PC-9 (cell line): Measurements from ENCODE around the gene CELSR3. TPM values are rescaled to one million over a fixed set of nuclear protein-coding genes. Genes with fewer than 3 reads are reported as not detected.
A peak's percentile ranks its signal among the peaks of the same experiment; 100 is the strongest.

Experiments used
- BruUV-seq: library from RNA; stranded (reverse); fragments of 400-500 nt; replicated peaks from 2 replicates; lab custom pipeline; 2021; lab: Mats Ljungman, UMichigan
- CTCF ChIA-PET: fragments of 300-600 bp; sonication (Branson Sonifier 250); formaldehyde crosslinking; loops from one replicate; lab custom pipeline; 2022; ENCODE audit warnings: antibody characterized with exemption; lab: Charles Lee
- POLR2A ChIA-PET: fragments of 300-600 bp; sonication (Branson Sonifier 250); formaldehyde crosslinking; loops from one replicate; lab custom pipeline; 2022; ENCODE audit warnings: antibody characterized with exemption; ENCODE audit not compliant: unreplicated experiment; lab: Charles Lee
- DNase-seq, 2 experiments: peaks; one replicate each; pipeline versions ENCODE4 v3.0.0 to v3.0.0-alpha.2; 2015 to 2022; ENCODE audit warnings: mixed read lengths in 1 of 2
- H2AFZ ChIP-seq: fragments of 200-600 bp; sonication (generic); 2 replicates; pipeline ENCODE4 v1.8.1; 2017; ENCODE audit warnings: antibody characterized with exemption
- H3F3A ChIP-seq: fragments of 200-600 bp; sonication (generic); 2 replicates; pipeline ENCODE4 v1.8.1; 2017; ENCODE audit warnings: antibody characterized with exemption, mild to moderate bottlenecking, low read depth; ENCODE audit not compliant: insufficient read depth
- H3K27ac ChIP-seq: fragments of 200-600 bp; sonication (generic); 2 replicates; pipeline ENCODE4 v1.6.1; 2016; ENCODE audit warnings: mixed run types
- H3K27me3 ChIP-seq: fragments of 200-600 bp; sonication (generic); 2 replicates; pipeline ENCODE4 v1.6.1; 2016; ENCODE audit warnings: low read depth, mixed run types; ENCODE audit not compliant: insufficient read depth
- H3K36me3 ChIP-seq: fragments of 200-600 bp; sonication (generic); 2 replicates; pipeline ENCODE4 v1.6.1; 2016; ENCODE audit warnings: low read depth, mixed run types
- H3K4me1 ChIP-seq: fragments of 200-600 bp; sonication (generic); replicated peaks from 2 replicates; pipeline ENCODE4 v1.6.1; 2016; ENCODE audit warnings: mixed run types; ENCODE audit not compliant: insufficient read depth
- H3K4me2 ChIP-seq: fragments of 200-600 bp; sonication (generic); 2 replicates; pipeline ENCODE4 v1.6.1; 2017; ENCODE audit warnings: mixed run types
- H3K4me3 ChIP-seq: fragments of 200-600 bp; sonication (generic); 2 replicates; pipeline ENCODE4 v1.6.1; 2016; ENCODE audit warnings: mixed run types
- H3K79me2 ChIP-seq: fragments of 200-600 bp; sonication (generic); 2 replicates; pipeline ENCODE4 v1.6.1; 2017; ENCODE audit warnings: low read depth, mixed run types
- H3K9me2 ChIP-seq: fragments of 200-600 bp; sonication (generic); 2 replicates; pipeline ENCODE4 v1.8.1; 2017; ENCODE audit warnings: mild to moderate bottlenecking; ENCODE audit not compliant: insufficient read depth
- H3K9me3 ChIP-seq: fragments of 200-600 bp; sonication (generic); 2 replicates; pipeline ENCODE4 v1.8.1; 2016; ENCODE audit warnings: low read depth; ENCODE audit not compliant: insufficient read depth
- H4K20me1 ChIP-seq: fragments of 200-600 bp; sonication (generic); 2 replicates; pipeline ENCODE4 v1.8.1; 2017; ENCODE audit not compliant: insufficient read depth
- EZH2 ChIP-seq: fragments of 200-600 bp; sonication (generic); IDR thresholded peaks from 2 replicates; pipeline ENCODE4 v1.8.0; 2017; ENCODE audit warnings: antibody characterized with exemption, low read depth
- intact Hi-C: fragments of 100-400 bp; cut with micrococcal nuclease; formaldehyde crosslinking; loops from one replicate; pipeline ENCODE4 v1.10.0; 2022; ENCODE audit not compliant: unreplicated experiment
- total RNA-seq: library from RNA; stranded (reverse); gene quantifications from 2 replicates; pipeline ENCODE4 v1.2.3, GENCODE V29; 2021
- TF ChIP-seq, protein P1 (sequence below): fragments of 200-600 bp; sonication (generic); conservative IDR thresholded peaks from 2 replicates; pipeline ENCODE4 v1.6.1; 2017; ENCODE audit warnings: mixed run types, antibody characterized with exemption, mild to moderate bottlenecking, moderate library complexity

CELSR3 gene
- total RNA-seq, 1 experiment from 2014 or later = 9.9 TPM

DNA sequence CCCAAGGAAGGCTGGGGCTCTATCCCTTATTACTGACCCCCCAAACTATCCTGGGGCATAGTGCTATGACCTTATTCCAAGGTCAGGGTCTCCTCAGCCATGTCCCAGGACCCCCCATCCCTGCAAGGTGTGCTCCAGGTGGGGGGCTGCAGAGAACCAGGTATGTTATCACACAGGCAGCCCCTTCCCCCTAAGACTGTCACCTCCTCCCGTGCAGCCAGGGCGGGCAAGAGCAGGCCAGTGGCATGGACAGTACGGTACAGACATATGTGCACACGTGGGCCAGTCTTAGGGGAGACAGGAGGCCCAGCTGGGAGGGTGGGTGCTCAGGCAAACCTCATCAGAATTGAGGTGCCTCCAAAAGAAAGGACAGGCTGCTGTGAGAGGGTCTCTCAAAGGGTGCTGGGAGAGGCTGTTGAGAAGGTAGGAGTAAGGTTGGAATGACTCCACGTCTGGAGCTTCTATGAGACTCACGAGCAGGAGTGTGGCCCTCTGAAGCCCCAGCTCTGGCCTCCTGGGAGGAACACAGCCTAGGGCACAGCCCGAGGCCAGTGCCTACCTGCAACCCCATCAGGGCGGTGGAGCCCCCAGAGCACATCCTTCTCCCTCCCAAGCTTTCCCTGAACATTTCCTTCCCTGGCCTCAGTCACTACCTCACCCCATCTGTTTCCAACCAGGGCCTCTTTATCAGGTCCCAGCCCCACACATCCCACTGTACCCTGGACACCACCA lies 65.8 kb downstream of the CELSR3 start:
- peaks cover 53% of the 10 kb centered on the region for H3K4me1 ChIP-seq
- no peaks in the 10 kb centered on the region for H3K9me3 ChIP-seq
- H3K27me3 ChIP-seq = no peaks in the 10 kb centered on the region
- BruUV-seq = no TSS peak
- no peak for TF ChIP-seq EZH2
- TF ChIP-seq, protein P1, sequence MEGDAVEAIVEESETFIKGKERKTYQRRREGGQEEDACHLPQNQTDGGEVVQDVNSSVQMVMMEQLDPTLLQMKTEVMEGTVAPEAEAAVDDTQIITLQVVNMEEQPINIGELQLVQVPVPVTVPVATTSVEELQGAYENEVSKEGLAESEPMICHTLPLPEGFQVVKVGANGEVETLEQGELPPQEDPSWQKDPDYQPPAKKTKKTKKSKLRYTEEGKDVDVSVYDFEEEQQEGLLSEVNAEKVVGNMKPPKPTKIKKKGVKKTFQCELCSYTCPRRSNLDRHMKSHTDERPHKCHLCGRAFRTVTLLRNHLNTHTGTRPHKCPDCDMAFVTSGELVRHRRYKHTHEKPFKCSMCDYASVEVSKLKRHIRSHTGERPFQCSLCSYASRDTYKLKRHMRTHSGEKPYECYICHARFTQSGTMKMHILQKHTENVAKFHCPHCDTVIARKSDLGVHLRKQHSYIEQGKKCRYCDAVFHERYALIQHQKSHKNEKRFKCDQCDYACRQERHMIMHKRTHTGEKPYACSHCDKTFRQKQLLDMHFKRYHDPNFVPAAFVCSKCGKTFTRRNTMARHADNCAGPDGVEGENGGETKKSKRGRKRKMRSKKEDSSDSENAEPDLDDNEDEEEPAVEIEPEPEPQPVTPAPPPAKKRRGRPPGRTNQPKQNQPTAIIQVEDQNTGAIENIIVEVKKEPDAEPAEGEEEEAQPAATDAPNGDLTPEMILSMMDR = no peak
- H4K20me1 ChIP-seq = no peaks in the 10 kb centered on the region
- intact Hi-C loops = loop anchor here (5.0 kb wide), 2 partner anchors 65 to 130 kb away; partner anchors contain the start of gene CELSR3
- H3K4me3 ChIP-seq = no peak overlapping the region
- CTCF ChIA-PET = no interaction called here
- no peak overlapping the region for H2AFZ ChIP-seq
- POLR2A ChIA-PET = no interaction called here
- H3K27ac ChIP-seq = peak overlapping the region; percentile 14
- H3K79me2 ChIP-seq = peaks cover 16% of the 10 kb centered on the region
- H3K9me2 ChIP-seq = no peaks in the 10 kb centered on the region
- DNase-seq = no peak
- no peak overlapping the region for H3K4me2 ChIP-seq
- peaks cover 36% of the 10 kb centered on the region for H3F3A ChIP-seq
- no peaks in the 10 kb centered on the region for H3K36me3 ChIP-seq

DNA sequence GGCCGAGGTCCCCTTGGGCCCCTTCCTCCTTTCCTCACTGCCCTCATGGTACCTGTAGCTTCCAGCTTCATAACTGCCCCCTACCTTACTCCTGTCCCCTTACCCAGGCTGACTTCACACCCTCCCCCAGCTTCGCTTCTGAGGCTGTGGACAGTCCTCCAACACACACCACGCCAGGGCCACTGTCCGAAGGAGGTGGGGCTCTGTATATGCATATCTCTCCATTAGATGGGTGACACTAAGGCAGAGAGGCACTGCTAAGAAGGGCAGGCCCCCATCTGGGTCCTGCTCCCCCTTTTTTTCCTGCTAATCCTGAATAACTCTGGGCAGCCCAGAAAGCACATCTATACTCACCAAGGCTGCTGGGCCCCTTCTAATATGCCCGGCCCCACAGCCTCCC lies 66.5 kb downstream of the CELSR3 start:
- TSS peak; percentile 50 for BruUV-seq
- H3K4me2 ChIP-seq = peak overlapping the region; percentile 92
- peaks cover 53% of the 10 kb centered on the region for H3K4me1 ChIP-seq
- H2AFZ ChIP-seq = no peak overlapping the region
- no peak for DNase-seq
- H4K20me1 ChIP-seq = no peaks in the 10 kb centered on the region
- no peak overlapping the region for H3K4me3 ChIP-seq
- no peaks in the 10 kb centered on the region for H3K9me3 ChIP-seq
- no peaks in the 10 kb centered on the region for H3K27me3 ChIP-seq
- TF ChIP-seq, protein P1 = no peak
- TF ChIP-seq EZH2 = no peak
- ChIA-PET CTCF (no interaction called here), POLR2A (no interaction called here)
- H3K36me3 ChIP-seq = no peaks in the 10 kb centered on the region
- peaks cover 16% of the 10 kb centered on the region for H3K79me2 ChIP-seq
- H3K9me2 ChIP-seq = no peaks in the 10 kb centered on the region
- H3F3A ChIP-seq = peaks cover 36% of the 10 kb centered on the region
- intact Hi-C loops = loop anchor here (5.0 kb wide), 2 partner anchors 66 to 129 kb away; partner anchors contain the start of gene CELSR3
- H3K27ac ChIP-seq = peak overlapping the region; percentile 14

DNA sequence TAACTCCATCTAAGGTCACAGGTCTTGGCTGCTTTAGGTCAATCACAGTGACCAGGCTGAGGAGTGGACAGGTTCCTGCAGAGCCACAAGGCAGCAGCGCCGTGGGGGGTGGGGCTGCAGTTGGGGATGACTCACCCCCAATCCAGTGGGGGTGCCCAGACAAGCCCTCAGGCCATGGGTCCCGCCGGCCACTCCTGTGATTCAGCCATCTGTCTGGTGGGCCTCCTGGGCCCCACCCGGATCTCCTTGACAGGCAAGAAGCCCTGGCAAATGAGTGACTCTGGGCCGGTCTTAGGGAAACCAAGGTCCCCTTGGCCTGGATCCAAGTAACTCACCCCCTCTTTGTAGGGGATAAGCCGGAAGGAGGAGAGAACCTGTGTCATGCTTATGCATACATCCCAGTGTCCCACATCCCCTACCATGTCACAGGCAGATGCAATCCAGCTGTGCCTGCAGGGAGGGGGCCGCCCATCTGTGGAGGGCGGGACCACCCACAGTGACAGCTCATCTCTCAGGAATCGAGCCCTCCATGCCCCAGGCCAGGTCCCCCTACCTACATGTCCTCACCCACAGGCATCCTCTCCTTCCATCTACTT lies 67.1 kb downstream of the CELSR3 start:
- Histone ChIP-seq H3K4me2 (peak overlapping the region; percentile 92), H3F3A (peaks cover 36% of the 10 kb centered on the region), H3K79me2 (peaks cover 16% of the 10 kb centered on the region), H3K27ac (peak overlapping the region; percentile 14), H3K9me2 (no peaks in the 10 kb centered on the region), H2AFZ (no peak overlapping the region), H3K27me3 (no peaks in the 10 kb centered on the region), H3K9me3 (no peaks in the 10 kb centered on the region), H3K36me3 (no peaks in the 10 kb centered on the region), H3K4me3 (peak overlapping the region; percentile 62; the same call in 1 of the 2 replicates), H4K20me1 (no peaks in the 10 kb centered on the region), H3K4me1 (peaks cover 53% of the 10 kb centered on the region)
- peak; percentile 86 to 98 for DNase-seq
- ChIA-PET POLR2A (interaction anchor here (0.5 kb wide), 1 partner anchor 34 kb away, joined by 3 read pairs; no protein-coding TSS in a partner anchor), CTCF (no interaction called here)
- BruUV-seq = no TSS peak
- intact Hi-C loops = loop anchor here (1.0 to 5.0 kb wide), 4 partner anchors 39 to 128 kb away; partner anchors contain the start of genes CELSR3, PFKFB4 and SLC26A6
- TF ChIP-seq EZH2 = no peak
- TF ChIP-seq, protein P1 = no peak
